ENCODE data around the gene EIF3C. TPM values are rescaled to one million over a fixed set of nuclear protein-coding genes. Genes with fewer than 3 reads are reported as not detected.
"Not testable (repeated sequence)": the region's sequence is repeated elsewhere in the genome, so short reads cannot be mapped to it uniquely, and the experiment has no call there.

The EIF3C gene
- total and polyA plus RNA-seq, 4 donors: 114 to 212 (median 164) TPM

GRCh38 chr16:28699792-28700191 lies 11.5 kb upstream of the EIF3C start:
- not testable (repeated sequence) for H3K36me3 ChIP-seq (ENCODE audit: control insufficient read depth in 4 of 4, insufficient read depth in 3 of 4, low read depth in 1 of 4, low read length in 3 of 4); H3K9ac ChIP-seq (ENCODE audit: low read depth in 1 of 2, low read length in 2 of 2); DNase-seq (ENCODE audit: low spot score); H3K27me3 ChIP-seq (ENCODE audit: control insufficient read depth in 4 of 4, insufficient read depth in 4 of 4, low read length in 3 of 4); H3K27ac ChIP-seq (ENCODE audit: low read depth in 1 of 2, low read length in 2 of 2); H3K4me1 ChIP-seq (ENCODE audit: control insufficient read depth in 4 of 4, insufficient read depth in 4 of 4, low read length in 3 of 4); H3K9me3 ChIP-seq (ENCODE audit: control insufficient read depth in 4 of 4, low read length in 3 of 4); H3K4me3 ChIP-seq (ENCODE audit: low read depth in 1 of 3, low read length in 3 of 3)
- 97% methylated on average over 2 of the region's 9 CpGs for WGBS

- H3K27me3 ChIP-seq (ENCODE audit: control insufficient read depth in 4 of 4, insufficient read depth in 4 of 4, low read length in 3 of 4); H3K36me3 ChIP-seq (ENCODE audit: control insufficient read depth in 4 of 4, insufficient read depth in 3 of 4, low read depth in 1 of 4, low read length in 3 of 4); DNase-seq (ENCODE audit: low spot score); H3K9ac ChIP-seq (ENCODE audit: low read depth in 1 of 2, low read length in 2 of 2); H3K4me3 ChIP-seq (ENCODE audit: low read depth in 1 of 3, low read length in 3 of 3); H3K4me1 ChIP-seq (ENCODE audit: control insufficient read depth in 4 of 4, insufficient read depth in 4 of 4, low read length in 3 of 4); H3K27ac ChIP-seq (ENCODE audit: low read depth in 1 of 2, low read length in 2 of 2); H3K9me3 ChIP-seq (ENCODE audit: control insufficient read depth in 4 of 4, low read length in 3 of 4): not testable (repeated sequence)
- 95% methylated on average over 16 of the region's 19 CpGs for WGBS
Observed at GRCh38 chr16:28700349-28700748, 10.9 kb upstream of the EIF3C start.

- DNase-seq (ENCODE audit: low spot score); H3K27ac ChIP-seq (ENCODE audit: low read depth in 1 of 2, low read length in 2 of 2); H3K27me3 ChIP-seq (ENCODE audit: control insufficient read depth in 4 of 4, insufficient read depth in 4 of 4, low read length in 3 of 4); H3K4me3 ChIP-seq (ENCODE audit: low read depth in 1 of 3, low read length in 3 of 3); H3K36me3 ChIP-seq (ENCODE audit: control insufficient read depth in 4 of 4, insufficient read depth in 3 of 4, low read depth in 1 of 4, low read length in 3 of 4); H3K4me1 ChIP-seq (ENCODE audit: control insufficient read depth in 4 of 4, insufficient read depth in 4 of 4, low read length in 3 of 4); H3K9me3 ChIP-seq (ENCODE audit: control insufficient read depth in 4 of 4, low read length in 3 of 4); H3K9ac ChIP-seq (ENCODE audit: low read depth in 1 of 2, low read length in 2 of 2): not testable (repeated sequence)
- no CpG with 5 or more reads among the region's 8 CpGs for WGBS
Observed at GRCh38 chr16:28701384-28701783, 9.9 kb upstream of the EIF3C start.

GRCh38 chr16:28704246-28704645 lies 7.0 kb upstream of the EIF3C start:
- 86% methylated on average over 4 of the region's 7 CpGs for whole genome bisulfite sequencing
- not testable (repeated sequence) for DNase-seq (ENCODE audit: low spot score); H3K9me3 ChIP-seq (ENCODE audit: control insufficient read depth in 4 of 4, low read length in 3 of 4); H3K27ac ChIP-seq (ENCODE audit: low read depth in 1 of 2, low read length in 2 of 2); H3K27me3 ChIP-seq (ENCODE audit: control insufficient read depth in 4 of 4, insufficient read depth in 4 of 4, low read length in 3 of 4); H3K4me1 ChIP-seq (ENCODE audit: control insufficient read depth in 4 of 4, insufficient read depth in 4 of 4, low read length in 3 of 4); H3K4me3 ChIP-seq (ENCODE audit: low read depth in 1 of 3, low read length in 3 of 3); H3K9ac ChIP-seq (ENCODE audit: low read depth in 1 of 2, low read length in 2 of 2); H3K36me3 ChIP-seq (ENCODE audit: control insufficient read depth in 4 of 4, insufficient read depth in 3 of 4, low read depth in 1 of 4, low read length in 3 of 4)

GRCh38 chr16:28722852-28723650 lies 11.8 kb downstream of the EIF3C start:
- H3K9ac ChIP-seq (ENCODE audit: low read depth in 1 of 2, low read length in 2 of 2); H3K4me3 ChIP-seq (ENCODE audit: low read depth in 1 of 3, low read length in 3 of 3); H3K36me3 ChIP-seq (ENCODE audit: control insufficient read depth in 4 of 4, insufficient read depth in 3 of 4, low read depth in 1 of 4, low read length in 3 of 4); H3K4me1 ChIP-seq (ENCODE audit: control insufficient read depth in 4 of 4, insufficient read depth in 4 of 4, low read length in 3 of 4); H3K27me3 ChIP-seq (ENCODE audit: control insufficient read depth in 4 of 4, insufficient read depth in 4 of 4, low read length in 3 of 4); H3K27ac ChIP-seq (ENCODE audit: low read depth in 1 of 2, low read length in 2 of 2); DNase-seq (ENCODE audit: low spot score); H3K9me3 ChIP-seq (ENCODE audit: control insufficient read depth in 4 of 4, low read length in 3 of 4): not testable (repeated sequence)
- 94% methylated on average over 11 of the region's 15 CpGs for WGBS

GRCh38 chr16:28731253-28731652 lies 20.0 kb downstream of the EIF3C start:
- no CpG with 5 or more reads among the region's 5 CpGs for WGBS
- not testable (repeated sequence) for DNase-seq (ENCODE audit: low spot score); H3K9me3 ChIP-seq (ENCODE audit: control insufficient read depth in 4 of 4, low read length in 3 of 4); H3K4me3 ChIP-seq (ENCODE audit: low read depth in 1 of 3, low read length in 3 of 3); H3K27me3 ChIP-seq (ENCODE audit: control insufficient read depth in 4 of 4, insufficient read depth in 4 of 4, low read length in 3 of 4); H3K36me3 ChIP-seq (ENCODE audit: control insufficient read depth in 4 of 4, insufficient read depth in 3 of 4, low read depth in 1 of 4, low read length in 3 of 4); H3K9ac ChIP-seq (ENCODE audit: low read depth in 1 of 2, low read length in 2 of 2); H3K4me1 ChIP-seq (ENCODE audit: control insufficient read depth in 4 of 4, insufficient read depth in 4 of 4, low read length in 3 of 4); H3K27ac ChIP-seq (ENCODE audit: low read depth in 1 of 2, low read length in 2 of 2)

- H3K4me3 ChIP-seq (ENCODE audit: low read depth in 1 of 3, low read length in 3 of 3); H3K4me1 ChIP-seq (ENCODE audit: control insufficient read depth in 4 of 4, insufficient read depth in 4 of 4, low read length in 3 of 4); H3K36me3 ChIP-seq (ENCODE audit: control insufficient read depth in 4 of 4, insufficient read depth in 3 of 4, low read depth in 1 of 4, low read length in 3 of 4); DNase-seq (ENCODE audit: low spot score); H3K9ac ChIP-seq (ENCODE audit: low read depth in 1 of 2, low read length in 2 of 2); H3K27me3 ChIP-seq (ENCODE audit: control insufficient read depth in 4 of 4, insufficient read depth in 4 of 4, low read length in 3 of 4); H3K9me3 ChIP-seq (ENCODE audit: control insufficient read depth in 4 of 4, low read length in 3 of 4); H3K27ac ChIP-seq (ENCODE audit: low read depth in 1 of 2, low read length in 2 of 2): not testable (repeated sequence)
- 100% methylated on average over 1 of the region's 9 CpGs for WGBS
Observed at GRCh38 chr16:28732455-28733124, 21.3 kb downstream of the EIF3C start.

GRCh38 chr16:28739787-28740186 lies 28.5 kb downstream of the EIF3C start:
- not testable (repeated sequence) for H3K4me3 ChIP-seq (ENCODE audit: low read depth in 1 of 3, low read length in 3 of 3); H3K27ac ChIP-seq (ENCODE audit: low read depth in 1 of 2, low read length in 2 of 2); H3K4me1 ChIP-seq (ENCODE audit: control insufficient read depth in 4 of 4, insufficient read depth in 4 of 4, low read length in 3 of 4); H3K36me3 ChIP-seq (ENCODE audit: control insufficient read depth in 4 of 4, insufficient read depth in 3 of 4, low read depth in 1 of 4, low read length in 3 of 4); H3K27me3 ChIP-seq (ENCODE audit: control insufficient read depth in 4 of 4, insufficient read depth in 4 of 4, low read length in 3 of 4); H3K9ac ChIP-seq (ENCODE audit: low read depth in 1 of 2, low read length in 2 of 2); H3K9me3 ChIP-seq (ENCODE audit: control insufficient read depth in 4 of 4, low read length in 3 of 4); DNase-seq (ENCODE audit: low spot score)
- no CpG with 5 or more reads among the region's 9 CpGs for WGBS

Data from liver (tissue), 9 donors.